NT2/D1 (cell line): ENCODE results near the gene CDC42BPA.

ENCODE experiments used
- SUZ12 ChIP-seq: IDR thresholded peaks from 2 replicates; pipeline ENCODE4 v1.6.1; 2011; ENCODE audit not compliant: insufficient read length, insufficient read depth; ENCODE audit errors: extremely low read depth
- YY1 ChIP-seq: IDR thresholded peaks from 2 replicates; pipeline ENCODE4 v1.6.1; 2011; ENCODE audit not compliant: insufficient read length, insufficient read depth
- ZNF274 ChIP-seq: IDR thresholded peaks from 2 replicates; pipeline ENCODE4 v1.6.1; 2011; ENCODE audit warnings: mild to moderate bottlenecking, low read depth, low read length

GRCh38 chr1:227127891-227128290 is 190.4 kb downstream of the CDC42BPA start:
- TF ChIP-seq YY1 (no peak), ZNF274 (no peak), SUZ12 (no peak)
